Measurements from ENCODE around the gene COBL. TPM values are rescaled to one million over a fixed set of nuclear protein-coding genes. Genes with fewer than 3 reads are reported as not detected.

Gene COBL
- total RNA-seq, 3 donors from 2014 or later (not counting 1 experiment from before 2014, with no cell fraction given): not detected

GRCh38 chr7:51318001-51318400 lies 1.4 kb upstream of the COBL start:
- Histone ChIP-seq H3K36me3 (ENCODE audit: control insufficient read depth, insufficient read depth, low read length) (no peaks in the 10 kb centered on the region), H3K27ac (ENCODE audit: low read length) (no peak overlapping the region), H3K4me1 (ENCODE audit: control insufficient read depth, insufficient read depth, low read length) (peaks cover 13% of the 10 kb centered on the region), H3K27me3 (ENCODE audit: control insufficient read depth, insufficient read depth, low read length) (peaks cover 8% of the 10 kb centered on the region), H3K9me3 (ENCODE audit: control insufficient read depth, insufficient read depth, low read length) (no peaks in the 10 kb centered on the region), H3K4me3 (ENCODE audit: low read length) (no peak overlapping the region)
- no peaks in the 10 kb centered on the region for H3K4me1 Mint-ChIP-seq
- whole genome bisulfite sequencing (ENCODE audit: insufficient coverage): 88% methylated on average over 9 of the region's 9 CpGs
- ATAC-seq: no peak
- H3K27me3 Mint-ChIP-seq (ENCODE audit: low read depth in 2 of 2): peaks cover 24 to 33% of the 10 kb centered on the region in 2 donors
- no peak for TF ChIP-seq CTCF (IDR thresholded peaks at IDR 0.05)
- H3K4me3 Mint-ChIP-seq: peak overlapping the region; percentile 4
- DNase-seq: no peak
- intact Hi-C loops (cut with micrococcal nuclease): no loop called here
- H3K9me3 Mint-ChIP-seq: no peaks in the 10 kb centered on the region
- no peak overlapping the region for H3K27ac Mint-ChIP-seq
- H3K36me3 Mint-ChIP-seq: no peaks in the 10 kb centered on the region

GRCh38 chr7:51317582-51317910 lies 937 bp upstream of the COBL start:
- no peaks in the 10 kb centered on the region for H3K9me3 ChIP-seq (ENCODE audit: control insufficient read depth, insufficient read depth, low read length)
- Mint-ChIP-seq H3K4me3 (peak overlapping the region; percentile 4), H3K9me3 (no peaks in the 10 kb centered on the region), H3K4me1 (no peaks in the 10 kb centered on the region), H3K27ac (no peak overlapping the region), H3K36me3 (no peaks in the 10 kb centered on the region), H3K27me3 (ENCODE audit: low read depth in 2 of 2) (peaks cover 24 to 33% of the 10 kb centered on the region in 2 donors)
- peaks cover 13% of the 10 kb centered on the region for H3K4me1 ChIP-seq (ENCODE audit: control insufficient read depth, insufficient read depth, low read length)
- no peak overlapping the region for H3K27ac ChIP-seq (ENCODE audit: low read length)
- no peaks in the 10 kb centered on the region for H3K36me3 ChIP-seq (ENCODE audit: control insufficient read depth, insufficient read depth, low read length)
- DNase-seq (no peak), ATAC-seq (no peak)
- whole genome bisulfite sequencing (ENCODE audit: insufficient coverage): 41% methylated on average over 8 of the region's 8 CpGs
- intact Hi-C loops (cut with micrococcal nuclease): no loop called here
- TF ChIP-seq CTCF (IDR thresholded peaks at IDR 0.05): no peak
- no peak overlapping the region for H3K4me3 ChIP-seq (ENCODE audit: low read length)
- peaks cover 8% of the 10 kb centered on the region for H3K27me3 ChIP-seq (ENCODE audit: control insufficient read depth, insufficient read depth, low read length)

GRCh38 chr7:51316262-51316665 lies 345 bp downstream of the COBL start:
- Histone ChIP-seq H3K9me3 (ENCODE audit: control insufficient read depth, insufficient read depth, low read length) (no peaks in the 10 kb centered on the region), H3K4me3 (ENCODE audit: low read length) (no peak overlapping the region), H3K4me1 (ENCODE audit: control insufficient read depth, insufficient read depth, low read length) (peaks cover 13% of the 10 kb centered on the region), H3K36me3 (ENCODE audit: control insufficient read depth, insufficient read depth, low read length) (no peaks in the 10 kb centered on the region), H3K27me3 (ENCODE audit: control insufficient read depth, insufficient read depth, low read length) (peaks cover 8% of the 10 kb centered on the region), H3K27ac (ENCODE audit: low read length) (no peak overlapping the region)
- no peak for DNase-seq
- H3K4me3 Mint-ChIP-seq: no peak overlapping the region
- H3K27me3 Mint-ChIP-seq (ENCODE audit: low read depth in 2 of 2): peaks cover 24 to 36% of the 10 kb centered on the region in 2 donors
- ATAC-seq: peak in 1 of 3 donors; percentile 18
- no peaks in the 10 kb centered on the region for H3K4me1 Mint-ChIP-seq
- no peaks in the 10 kb centered on the region for H3K36me3 Mint-ChIP-seq
- no peak overlapping the region for H3K27ac Mint-ChIP-seq
- no peaks in the 10 kb centered on the region for H3K9me3 Mint-ChIP-seq
- TF ChIP-seq CTCF (IDR thresholded peaks at IDR 0.05): no peak
- intact Hi-C loops (cut with micrococcal nuclease): no loop called here
- WGBS (ENCODE audit: insufficient coverage): 2% methylated on average over 46 of the region's 46 CpGs

All from natural killer cell (primary cell).